NCI-H345 (cell line): Measurements from ENCODE around the gene PRPF19.
A peak's percentile ranks its signal among the peaks of the same experiment; 100 is the strongest.
"Not testable (repeated sequence)": the region's sequence is repeated elsewhere in the genome, so short reads cannot be mapped to it uniquely, and the experiment has no call there.

Experiments
- DNase-seq: peaks from one replicate; lab custom pipeline; 2025; lab: John Stamatoyannopoulos, UW

The PRPF19 gene

DNA sequence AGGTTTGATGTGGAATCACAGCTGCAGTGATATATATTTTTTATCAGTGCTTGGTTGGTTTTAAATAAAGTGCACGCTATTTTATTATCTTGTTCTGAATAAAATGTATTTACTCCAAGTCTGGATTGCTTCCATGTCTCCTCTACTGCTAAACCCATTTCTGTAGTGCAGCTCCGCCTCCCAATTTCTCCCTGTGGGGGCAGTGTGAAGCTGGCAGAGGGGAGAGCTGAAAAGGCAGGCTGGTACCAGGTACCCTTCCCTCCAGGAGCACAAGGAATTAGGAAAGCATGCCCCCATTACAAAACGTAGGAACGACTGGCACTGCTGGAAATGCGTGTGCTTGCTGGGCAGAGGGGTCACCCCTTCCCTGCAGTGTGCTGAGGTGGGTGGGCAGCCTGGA lies 16.9 kb upstream of the PRPF19 start:
- DNase-seq: no peak

DNA sequence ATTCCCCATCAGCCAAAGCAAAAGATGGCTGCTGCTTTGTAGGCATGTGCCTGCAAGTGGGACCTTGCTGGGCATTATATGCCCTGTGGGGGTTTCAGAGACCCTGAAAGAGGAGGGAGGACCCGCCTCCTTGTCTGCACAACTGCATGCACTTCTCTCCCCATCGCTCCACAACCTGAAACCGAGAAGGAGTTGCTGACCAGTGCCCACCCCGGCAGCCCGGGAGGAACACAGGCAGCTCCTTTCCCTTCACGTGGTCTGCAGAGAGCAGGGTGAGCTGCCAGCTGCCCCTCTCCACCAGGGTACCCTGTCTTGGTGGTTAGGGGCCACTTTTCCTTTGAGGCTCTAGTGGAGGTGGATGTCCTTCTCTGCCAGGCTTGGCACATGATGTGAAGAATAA lies 16.5 kb upstream of the PRPF19 start:
- no peak for DNase-seq

DNA sequence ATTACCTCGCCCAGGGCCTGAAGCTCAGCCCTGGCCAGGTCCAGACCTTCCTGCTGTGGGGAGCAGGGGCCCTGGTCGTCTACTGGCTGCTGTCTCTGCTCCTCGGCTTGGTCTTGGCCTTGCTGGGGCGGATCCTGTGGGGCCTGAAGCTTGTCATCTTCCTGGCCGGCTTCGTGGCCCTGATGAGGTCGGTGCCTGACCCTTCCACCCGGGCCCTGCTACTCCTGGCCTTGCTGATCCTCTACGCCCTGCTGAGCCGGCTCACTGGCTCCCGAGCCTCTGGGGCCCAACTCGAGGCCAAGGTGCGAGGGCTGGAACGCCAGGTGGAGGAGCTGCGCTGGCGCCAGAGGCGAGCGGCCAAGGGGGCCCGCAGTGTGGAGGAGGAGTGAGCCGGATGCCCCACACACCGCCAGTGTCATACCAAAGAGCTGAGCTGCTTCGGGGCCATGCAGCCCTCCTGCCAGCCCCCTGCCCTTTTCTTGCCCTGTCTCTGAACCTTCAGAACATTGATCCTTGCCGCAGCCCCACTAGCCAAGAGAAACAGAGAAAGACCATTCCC lies 15.5 kb upstream of the PRPF19 start:
- no peak for DNase-seq

DNA sequence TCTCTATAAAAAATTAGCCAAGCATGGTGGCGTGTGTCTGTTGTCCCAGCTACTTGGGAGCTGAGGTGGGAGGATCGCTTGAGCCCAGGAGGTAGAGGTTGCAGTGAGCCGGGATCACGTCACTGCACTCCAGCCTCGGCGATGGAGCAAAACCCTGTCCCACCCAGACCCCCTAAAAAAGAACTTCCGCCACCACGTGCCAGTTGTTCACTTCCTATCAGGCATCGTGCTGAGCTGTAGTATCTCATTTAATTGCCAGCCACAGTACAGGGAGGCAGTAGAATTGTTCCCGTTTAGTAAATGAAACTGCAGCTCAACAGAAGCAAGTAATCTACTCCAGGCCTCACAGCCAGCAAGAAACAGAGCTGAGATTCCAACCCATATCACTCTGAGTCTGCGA lies 14.9 kb upstream of the PRPF19 start:
- DNase-seq: no peak

DNA sequence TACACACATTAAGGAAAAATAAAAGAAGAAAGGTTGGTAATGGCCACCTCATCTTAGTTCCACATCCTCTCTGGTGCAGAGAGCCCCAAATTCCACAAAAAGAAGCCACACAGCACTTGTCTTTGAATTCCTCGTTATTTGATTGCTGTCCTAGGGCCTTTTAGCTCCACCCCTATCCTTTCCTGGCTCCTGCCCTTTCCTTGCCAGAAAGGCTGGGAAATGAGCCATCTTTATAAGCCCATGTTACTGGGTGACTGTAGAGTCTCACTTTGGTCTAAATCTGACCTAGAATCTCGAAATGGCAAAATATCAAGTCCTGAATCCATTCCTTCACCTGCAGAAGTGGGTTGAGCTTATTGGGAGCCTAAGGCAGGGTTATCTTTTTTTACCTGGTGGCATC lies 13.6 kb upstream of the PRPF19 start:
- DNase-seq: no peak

DNA sequence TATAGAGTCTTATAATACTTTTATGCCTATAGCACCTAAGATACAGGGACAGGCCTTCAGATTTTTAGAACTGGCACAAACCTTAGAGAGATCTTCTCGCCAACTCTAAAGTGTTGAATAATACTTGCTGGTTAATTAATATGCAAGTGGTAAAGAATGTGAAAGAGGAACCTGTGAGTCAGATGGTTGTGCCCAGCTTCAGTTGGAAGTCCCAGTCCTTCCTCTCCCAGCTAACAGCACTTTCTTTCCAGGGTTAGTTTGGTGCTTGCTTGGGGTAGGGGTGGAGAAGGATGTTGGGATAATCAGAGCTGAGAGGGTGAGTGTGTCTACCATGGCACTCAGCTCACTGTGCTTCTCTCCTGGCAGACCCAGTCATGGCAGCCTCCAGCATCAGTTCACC lies 12.9 kb upstream of the PRPF19 start:
- no peak for DNase-seq

DNA sequence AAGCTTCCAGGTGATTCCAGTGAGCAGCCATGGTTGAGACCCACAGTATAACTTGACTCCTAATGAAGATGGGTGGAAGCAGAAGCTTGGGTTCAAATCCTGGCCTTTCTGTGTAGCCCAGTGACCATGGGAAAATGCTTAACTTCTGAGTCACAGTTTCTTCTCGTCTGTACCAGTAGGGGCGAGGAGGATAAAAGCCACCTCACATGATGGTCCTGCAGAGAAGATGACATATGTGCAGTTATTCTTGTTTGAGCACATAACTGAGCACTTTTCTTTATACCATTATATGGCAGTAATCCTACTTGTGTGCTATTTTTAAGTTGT lies 12.5 kb upstream of the PRPF19 start:
- DNase-seq: no peak

DNA sequence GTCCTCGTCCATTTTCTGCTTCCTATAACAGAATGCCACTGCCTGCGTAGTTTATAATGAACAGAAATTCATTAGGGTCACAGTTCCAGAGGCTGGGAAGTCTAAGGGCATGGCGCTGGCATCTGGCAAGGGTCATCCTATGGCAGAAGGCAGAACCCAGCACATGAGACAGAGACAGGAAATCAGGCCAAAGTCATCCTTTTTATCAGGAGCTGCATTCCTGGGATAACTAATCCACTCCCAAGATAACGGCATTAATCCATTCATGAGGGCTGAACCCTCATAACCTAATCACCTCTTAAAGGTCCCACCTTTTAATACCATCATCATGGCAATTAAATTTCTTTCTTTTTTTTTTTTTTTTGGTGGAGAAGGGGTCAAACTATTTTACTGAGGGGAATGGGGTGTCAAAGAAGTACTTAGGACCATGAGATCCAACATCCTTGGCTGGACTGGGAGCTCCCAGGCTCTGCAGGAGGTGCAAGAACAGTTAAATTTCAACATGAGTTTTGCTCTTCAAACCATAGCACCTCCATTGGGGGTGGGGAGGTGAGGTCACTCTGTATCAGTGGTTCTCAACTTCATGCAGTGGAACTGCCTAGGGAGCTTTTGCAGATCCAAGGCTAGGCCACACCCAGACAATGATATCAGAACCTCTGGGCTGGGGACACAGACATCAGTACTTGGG lies 12.0 kb upstream of the PRPF19 start:
- no peak for DNase-seq

DNA sequence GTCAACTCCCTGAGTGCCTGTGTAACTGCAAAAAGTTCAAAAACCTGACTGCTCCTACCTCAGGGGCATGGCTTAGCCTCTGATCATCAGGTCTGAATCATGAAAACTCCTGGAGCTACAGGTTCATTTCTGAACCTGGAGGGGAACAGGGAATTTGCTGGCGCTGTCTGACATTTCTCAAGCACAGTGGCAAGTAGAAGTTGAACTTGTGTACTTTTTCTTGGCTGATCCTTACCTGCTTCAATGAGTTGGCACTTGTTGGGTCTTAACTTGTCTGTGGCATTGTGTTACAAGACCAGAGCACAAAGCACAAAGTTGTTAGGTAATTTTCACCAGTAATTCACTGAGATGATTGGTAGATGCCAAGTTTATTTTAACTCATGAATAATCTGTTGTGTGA lies 10.9 kb upstream of the PRPF19 start:
- no peak for DNase-seq

DNA sequence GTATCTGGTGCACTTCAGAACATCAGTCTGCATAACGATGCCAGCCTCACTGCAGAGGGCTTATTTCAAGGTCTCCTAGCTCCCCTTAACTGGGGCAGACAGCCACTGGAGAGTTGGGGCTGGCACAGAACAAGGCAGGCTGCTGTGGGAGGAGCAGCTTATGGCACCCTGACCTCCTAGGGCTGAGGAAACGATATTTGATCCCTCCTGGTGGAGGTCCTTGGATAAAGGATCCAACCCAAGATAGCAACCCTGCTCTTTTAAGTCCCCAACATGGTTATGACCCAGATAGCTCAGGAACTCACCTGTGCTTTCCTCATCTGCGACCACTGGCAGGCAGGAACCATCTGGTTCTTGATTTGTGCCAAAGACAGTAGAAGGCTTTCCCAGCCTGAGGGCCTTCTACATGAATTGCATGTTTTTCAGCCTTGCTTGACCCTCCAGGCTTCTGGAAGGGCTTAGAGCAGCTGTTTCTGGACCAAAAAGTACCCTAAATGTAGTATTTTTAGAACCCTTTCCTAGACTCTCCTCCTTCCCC lies 10.4 kb upstream of the PRPF19 start:
- DNase-seq: no peak

DNA sequence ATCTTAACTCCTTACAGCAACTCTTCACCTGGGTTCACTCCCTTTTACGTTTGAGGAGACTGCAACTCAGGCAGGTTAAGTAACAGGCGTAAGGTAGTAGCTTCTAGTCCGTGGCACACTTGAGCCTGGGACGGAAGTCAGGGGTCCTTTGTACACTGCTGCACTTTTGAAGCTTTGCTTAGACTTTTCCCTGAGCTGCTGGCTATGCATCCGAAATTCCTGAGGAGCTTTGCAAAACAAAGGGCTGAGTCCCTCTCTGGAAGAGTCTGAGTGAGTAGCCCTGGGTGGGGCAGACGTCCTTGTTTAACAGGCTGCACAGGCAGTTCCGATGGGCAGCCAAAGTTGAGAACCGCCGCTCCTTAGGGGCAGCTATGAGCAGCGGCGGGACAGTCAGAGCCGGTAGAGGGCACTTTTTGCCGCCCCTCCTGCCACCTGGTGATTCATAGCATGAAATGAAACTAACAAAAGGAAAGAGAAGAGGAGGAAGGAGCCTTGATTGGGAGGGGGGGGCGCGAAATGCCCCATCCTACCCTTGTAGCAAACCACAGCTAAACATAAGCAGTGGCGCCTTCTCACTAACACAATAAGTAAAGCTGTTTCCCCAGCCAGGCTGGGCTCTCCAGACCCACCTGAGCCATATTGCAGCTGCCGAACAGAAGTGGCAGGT lies 9.0 kb upstream of the PRPF19 start:
- no peak for DNase-seq

DNA sequence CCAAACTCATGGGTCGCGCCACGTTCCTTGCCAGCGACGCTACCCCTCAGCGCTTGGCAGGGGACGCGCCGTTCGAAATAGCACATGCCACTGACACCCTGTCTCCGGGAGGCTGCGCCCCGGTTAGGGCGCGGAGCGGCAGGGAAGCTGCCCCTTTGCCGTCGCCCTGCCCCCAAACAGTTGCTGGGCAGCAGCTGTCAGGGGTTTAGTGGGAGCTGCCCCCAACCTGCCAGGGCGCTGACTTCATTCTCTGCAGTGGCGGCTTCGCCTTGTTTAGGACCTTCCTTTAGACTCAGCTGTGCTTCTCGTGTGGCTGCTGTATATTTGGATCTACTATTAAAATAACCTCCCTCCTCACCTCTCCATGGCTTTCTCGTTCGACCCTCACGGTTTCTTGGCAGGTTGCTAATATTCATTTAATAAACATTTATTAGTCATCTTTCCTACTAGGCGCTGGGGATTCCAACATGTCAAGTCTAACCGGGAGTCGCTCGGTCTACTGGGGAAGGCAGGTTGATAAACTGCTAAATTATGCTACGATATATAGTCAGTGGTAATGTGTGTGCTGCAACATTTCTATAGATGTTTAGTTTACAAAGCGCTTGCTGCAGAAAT lies 8.4 kb upstream of the PRPF19 start:
- no peak for DNase-seq

DNA sequence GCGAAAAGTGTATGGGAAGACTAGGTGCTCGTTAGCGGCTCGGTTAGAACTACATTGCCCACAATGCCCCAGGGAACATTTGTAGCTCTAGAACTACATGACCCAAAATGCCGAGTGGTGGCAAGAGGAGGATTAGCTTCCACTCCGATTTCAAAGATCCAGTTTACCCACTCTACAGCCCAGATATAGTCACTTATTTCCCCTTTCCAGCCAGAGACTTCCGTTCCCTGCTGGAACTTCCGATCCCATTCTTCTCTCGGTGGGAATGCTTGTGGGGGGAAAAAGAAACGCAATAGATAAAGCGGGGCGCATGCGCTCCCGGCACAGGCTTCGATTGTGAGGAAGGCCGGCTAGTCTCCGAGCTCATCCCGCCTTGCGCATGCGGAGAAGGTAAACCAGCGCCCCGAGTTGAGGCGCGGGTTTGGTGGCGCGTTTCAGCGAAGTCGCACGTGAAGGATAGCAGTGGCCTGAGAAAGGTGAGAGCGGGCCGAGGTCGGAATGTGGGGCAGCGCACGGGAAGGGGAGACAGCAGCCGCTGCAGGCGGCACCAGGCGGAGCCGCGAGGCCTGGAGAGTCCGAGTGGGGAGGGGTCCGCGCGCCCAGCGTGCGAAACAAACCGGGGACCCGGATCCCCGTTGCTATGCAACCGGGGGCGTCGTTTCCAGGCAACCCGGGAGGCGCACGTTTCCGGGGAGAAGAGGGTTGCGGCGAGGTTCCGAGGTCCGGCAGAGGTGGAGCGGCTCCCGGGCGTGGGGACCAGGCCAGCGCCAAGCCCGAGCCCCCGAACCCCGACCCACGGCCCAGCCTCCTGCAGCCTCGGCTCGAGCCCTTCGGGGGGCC lies 7.6 kb upstream of the PRPF19 start, which contains the start of gene TMEM109:
TSS of gene TMEM109 (plus strand) at position 366 of the 840 bp plus-strand sequence. CDS start 5,536 bp downstream, outside the sequence.
- DNase-seq: peak; percentile 90

DNA sequence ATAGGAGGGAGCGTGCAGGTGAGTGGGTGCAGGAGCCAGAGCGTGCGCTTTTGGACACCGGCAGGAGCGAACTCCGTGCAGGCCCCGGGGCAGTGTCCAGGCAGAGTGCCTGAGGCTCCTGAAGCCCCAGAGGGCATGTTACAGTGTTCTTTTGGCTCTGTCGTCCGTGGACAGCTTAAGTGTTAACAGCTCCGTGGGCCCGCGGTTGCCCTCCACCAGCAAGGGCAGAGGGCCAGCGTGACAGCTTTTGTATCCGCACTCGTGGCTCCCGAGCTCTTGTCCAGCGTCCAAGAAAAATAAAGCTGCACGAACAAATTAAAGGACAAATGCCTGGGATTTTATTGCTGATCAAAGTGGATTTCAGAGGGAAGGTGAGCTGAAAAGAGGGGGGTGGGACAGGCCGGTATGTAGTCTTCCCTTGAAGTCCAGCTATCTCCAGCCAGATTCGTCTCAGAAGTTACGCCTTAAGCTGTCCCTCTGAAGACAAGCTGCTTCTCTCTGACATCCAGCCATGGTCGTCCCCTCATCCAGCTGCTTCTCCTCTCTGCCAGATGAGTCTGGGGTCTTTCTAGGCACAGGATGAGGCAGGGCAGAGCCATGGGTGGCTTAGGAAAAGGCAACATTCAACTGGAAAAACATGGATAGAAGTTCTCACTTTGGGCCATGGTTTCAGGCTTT lies 6.6 kb upstream of the PRPF19 start:
- no peak for DNase-seq

DNA sequence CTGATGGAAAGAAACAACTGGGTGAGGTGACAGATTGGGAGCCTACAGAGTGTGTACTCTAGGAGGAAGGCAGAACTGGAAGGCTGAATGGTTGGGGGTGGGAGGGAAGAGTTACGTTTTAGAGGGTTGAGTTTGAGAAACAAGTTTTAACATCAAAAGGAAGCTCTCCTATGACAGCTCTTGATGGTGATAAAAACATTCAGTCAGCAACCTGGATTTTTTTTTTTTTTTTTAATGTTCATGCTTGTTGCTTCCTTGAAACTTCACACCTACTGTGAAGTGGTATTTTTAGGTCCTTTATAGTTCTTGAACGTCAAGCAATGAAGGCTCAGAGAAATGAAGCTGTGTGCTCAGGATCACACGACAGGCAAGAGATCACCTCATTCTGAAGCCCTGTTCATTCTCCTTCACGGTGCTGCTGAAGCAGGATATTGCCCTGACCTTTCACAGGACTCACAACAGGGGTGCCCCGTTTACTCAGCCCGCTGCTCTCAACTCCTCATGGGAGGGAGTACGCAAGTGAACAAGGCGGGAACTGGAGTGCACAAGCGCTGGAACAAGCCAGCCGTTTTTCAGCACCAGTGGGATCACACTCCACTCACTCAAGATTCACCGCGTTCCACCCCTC lies 6.0 kb upstream of the PRPF19 start:
- no peak for DNase-seq

DNA sequence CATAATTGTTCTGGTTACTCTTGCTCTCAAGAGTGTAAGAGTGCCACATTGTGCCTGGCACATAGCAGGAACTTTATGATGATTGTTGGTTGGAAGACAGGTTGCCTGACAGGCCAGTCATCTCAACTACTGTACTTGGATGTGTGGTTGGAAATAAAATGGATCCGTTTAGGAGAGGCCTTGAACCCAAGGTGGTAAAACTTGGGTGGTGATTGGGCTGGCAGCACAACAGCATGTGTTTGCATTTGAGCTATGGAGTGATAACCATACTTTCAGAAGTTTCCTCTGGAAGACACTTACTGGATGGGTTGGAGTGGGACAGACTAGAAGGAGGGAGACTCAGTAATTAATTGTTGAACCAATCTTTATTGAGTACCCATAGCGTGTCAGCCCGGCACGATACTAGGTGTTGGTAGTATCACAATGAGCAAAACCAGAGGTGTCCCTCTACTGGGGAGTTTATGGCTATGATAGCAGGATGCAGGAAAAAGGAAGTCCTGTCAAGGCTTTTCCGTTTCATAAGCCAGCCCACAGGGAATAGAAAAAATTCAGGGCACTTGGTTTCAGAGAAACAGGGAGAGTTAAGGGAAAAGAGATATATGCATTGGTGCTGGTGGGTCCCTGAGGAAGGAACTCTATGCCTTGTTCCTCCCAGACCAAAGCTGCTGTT lies 4.5 kb upstream of the PRPF19 start:
- no peak for DNase-seq

DNA sequence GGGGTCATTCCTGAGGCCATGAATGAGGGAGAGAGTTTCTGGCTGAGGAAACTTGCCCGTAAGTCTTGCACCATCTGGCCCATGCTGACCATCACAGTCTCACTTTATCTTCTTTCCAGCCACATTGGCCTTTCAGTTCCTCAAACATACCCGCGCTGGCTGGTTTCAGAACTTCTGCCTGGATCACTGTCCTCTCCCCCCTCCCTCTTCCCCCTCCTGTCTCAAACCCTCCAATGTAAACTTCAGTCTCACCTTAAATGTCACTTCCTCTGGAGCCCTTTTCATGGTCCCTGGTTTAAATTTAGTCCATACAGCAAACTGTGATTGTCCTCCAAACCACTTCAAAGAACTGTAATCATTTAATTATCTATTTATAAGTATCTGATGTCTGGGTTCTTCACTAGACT lies 3.9 kb upstream of the PRPF19 start:
- no peak for DNase-seq

DNA sequence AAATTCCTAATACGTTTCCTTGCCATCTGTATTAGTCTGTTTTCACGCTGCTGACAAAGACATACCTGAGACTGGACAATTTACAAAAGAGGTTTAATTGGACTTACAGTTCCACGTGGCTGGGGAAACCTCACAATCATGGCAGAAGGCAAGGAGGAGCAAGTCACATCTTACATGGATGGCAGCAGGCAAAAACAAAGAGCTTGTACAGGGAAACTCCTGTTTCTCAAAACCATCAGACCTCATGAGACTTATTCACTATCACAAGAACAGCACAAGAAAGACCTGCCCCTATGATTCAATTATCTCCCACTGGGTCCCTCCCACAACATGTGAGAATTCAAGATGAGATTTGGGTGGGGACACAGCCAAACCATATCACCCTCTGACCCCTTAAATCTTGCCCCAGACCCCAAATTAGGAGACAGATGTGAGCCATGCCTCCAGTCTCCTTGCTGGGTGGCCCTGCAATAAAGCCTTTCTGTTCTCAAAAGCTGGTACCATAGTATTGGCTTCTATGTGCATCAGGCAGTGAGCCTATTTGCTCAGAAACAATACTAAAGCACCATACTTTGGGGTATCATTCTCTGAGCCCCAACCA lies 3.4 kb upstream of the PRPF19 start:
- DNase-seq: not testable (repeated sequence)

DNA sequence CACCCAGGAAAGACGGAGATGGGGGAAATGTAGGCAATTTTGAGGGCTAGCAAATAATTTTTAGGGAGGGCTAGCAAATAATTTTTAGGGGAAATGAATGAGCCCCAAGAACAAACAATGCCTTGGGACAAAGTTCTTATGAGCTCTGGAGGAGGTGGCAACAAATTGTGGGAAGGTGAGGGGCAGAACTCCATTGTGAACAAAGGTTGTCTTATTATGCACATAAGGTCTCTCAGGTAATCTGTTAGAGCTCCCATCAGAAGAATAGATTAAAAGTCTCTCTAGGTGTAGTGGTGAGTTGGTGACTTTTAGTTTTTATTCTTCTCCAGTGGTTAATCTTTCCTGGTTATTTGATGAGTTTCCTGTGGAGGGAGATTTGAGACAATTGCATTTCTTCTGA lies 2.4 kb upstream of the PRPF19 start:
- no peak for DNase-seq

DNA sequence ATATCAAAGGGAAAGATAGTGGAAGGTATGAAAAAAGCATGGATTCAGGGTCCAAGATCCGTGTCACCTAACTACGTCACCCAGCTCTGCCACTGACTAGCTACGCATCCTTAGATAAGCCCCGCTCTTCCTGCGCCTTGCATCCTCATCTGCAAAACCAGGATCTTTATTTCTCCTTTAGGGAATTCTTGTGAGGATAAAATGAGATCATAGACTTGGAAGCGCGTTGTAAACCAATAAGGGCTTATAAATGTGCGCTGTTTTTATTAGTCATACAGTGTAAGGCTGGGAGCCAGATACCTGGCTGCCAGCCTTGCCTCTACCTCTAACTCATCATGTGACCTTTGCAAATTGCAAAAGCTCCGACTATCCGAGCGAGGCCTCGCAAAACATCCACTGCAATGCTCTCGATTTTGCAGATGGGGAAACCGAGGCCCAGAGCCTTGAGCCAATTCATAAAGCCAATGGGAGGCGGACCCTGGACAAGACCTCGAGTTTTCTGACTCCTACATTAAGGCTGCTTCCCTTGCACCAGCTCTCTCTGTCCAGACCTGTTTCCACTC lies 753 bp downstream of the PRPF19 start:
- no peak for DNase-seq
